ENCODE data around the gene TBC1D19.

The TBC1D19 gene

GRCh38 chr4:26713563-26714151 is 129.8 kb downstream of the TBC1D19 start:
- DNase-seq (ENCODE audit: low read depth) = no peak
- no peak for TF ChIP-seq MAX (IDR thresholded peaks at IDR 0.05; ENCODE audit: low read depth, low read length)
- no peak overlapping the region for H3K4me3 ChIP-seq (ENCODE audit: low read depth, low read length)

- DNase-seq (ENCODE audit: low read depth) = no peak
- TF ChIP-seq, protein P1, sequence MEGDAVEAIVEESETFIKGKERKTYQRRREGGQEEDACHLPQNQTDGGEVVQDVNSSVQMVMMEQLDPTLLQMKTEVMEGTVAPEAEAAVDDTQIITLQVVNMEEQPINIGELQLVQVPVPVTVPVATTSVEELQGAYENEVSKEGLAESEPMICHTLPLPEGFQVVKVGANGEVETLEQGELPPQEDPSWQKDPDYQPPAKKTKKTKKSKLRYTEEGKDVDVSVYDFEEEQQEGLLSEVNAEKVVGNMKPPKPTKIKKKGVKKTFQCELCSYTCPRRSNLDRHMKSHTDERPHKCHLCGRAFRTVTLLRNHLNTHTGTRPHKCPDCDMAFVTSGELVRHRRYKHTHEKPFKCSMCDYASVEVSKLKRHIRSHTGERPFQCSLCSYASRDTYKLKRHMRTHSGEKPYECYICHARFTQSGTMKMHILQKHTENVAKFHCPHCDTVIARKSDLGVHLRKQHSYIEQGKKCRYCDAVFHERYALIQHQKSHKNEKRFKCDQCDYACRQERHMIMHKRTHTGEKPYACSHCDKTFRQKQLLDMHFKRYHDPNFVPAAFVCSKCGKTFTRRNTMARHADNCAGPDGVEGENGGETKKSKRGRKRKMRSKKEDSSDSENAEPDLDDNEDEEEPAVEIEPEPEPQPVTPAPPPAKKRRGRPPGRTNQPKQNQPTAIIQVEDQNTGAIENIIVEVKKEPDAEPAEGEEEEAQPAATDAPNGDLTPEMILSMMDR (IDR thresholded peaks at IDR 0.05; ENCODE audit: low read depth, low read length) = no peak
- TF ChIP-seq MYC (IDR thresholded peaks at IDR 0.05; ENCODE audit: low read depth, low read length) = no peak
- no peak for TF ChIP-seq POLR2A (IDR thresholded peaks at IDR 0.05; ENCODE audit: extremely low read depth, insufficient read length)
- TF ChIP-seq MAX (IDR thresholded peaks at IDR 0.05; ENCODE audit: low read depth, low read length) = no peak
- no peak overlapping the region for H3K4me3 ChIP-seq (ENCODE audit: low read depth, low read length)
These were observed 131.9 kb downstream of the TBC1D19 start for GRCh38 chr4:26715636-26716242.

DNA sequence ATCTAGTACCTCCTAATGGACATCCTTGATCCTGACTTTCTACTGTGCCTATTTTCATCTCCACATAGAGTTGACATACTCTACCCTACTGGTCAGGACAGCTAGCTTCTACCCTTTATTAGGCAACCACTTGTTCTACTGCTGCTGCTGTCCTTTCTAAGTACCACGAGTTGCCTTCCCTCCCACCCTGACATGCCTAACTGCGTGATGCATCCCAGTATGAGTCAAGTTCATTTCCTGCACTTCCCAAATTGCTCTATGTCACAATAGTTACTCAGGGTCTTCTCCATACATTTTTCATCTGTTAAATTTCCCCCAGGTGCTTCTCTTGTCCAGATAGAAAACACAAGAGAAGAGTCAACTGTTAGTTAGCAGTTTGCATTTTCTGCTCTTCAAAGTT is 133.4 kb downstream of the TBC1D19 start:
- TF ChIP-seq MAX (IDR thresholded peaks at IDR 0.05; ENCODE audit: low read depth, low read length) = no peak
- TF ChIP-seq MYC (IDR thresholded peaks at IDR 0.05; ENCODE audit: low read depth, low read length) = no peak
- TF ChIP-seq, protein P1 (IDR thresholded peaks at IDR 0.05; ENCODE audit: low read depth, low read length) = no peak
- TF ChIP-seq POLR2A (IDR thresholded peaks at IDR 0.05; ENCODE audit: extremely low read depth, insufficient read length) = no peak
- DNase-seq (ENCODE audit: low read depth) = peak; percentile 19
- H3K4me3 ChIP-seq (ENCODE audit: low read depth, low read length) = no peak overlapping the region

DNA sequence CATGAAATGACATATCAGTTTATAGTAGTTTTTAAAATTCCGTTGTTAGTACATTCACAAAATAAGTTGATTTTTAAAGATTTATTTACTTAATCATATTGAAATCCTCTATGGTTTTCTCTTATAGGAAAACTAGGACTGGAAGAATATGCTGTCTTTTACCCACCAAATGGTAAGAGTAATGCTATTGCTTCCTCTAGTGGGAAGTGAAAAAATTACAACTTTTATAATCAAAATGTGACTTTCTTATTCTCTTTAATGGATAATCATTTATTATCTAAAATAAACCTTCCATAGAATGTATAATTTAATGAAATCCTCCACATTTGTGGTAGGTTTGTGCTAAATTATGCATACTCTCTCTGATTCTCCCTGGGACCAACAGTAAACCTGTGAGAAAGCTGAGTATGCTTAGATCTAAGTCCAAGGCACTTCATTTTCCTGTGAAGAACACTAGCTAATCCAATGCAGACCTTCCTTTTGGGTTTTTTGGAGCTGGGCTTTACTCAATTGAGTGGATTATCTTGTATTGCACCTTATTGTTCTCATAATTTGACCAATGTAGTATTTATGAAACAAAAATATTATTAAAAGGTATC is 136.2 kb downstream of the TBC1D19 start:
- no peak overlapping the region for H3K4me3 ChIP-seq (ENCODE audit: low read depth, low read length)
- TF ChIP-seq, protein P1 (IDR thresholded peaks at IDR 0.05; ENCODE audit: low read depth, low read length) = no peak
- TF ChIP-seq MYC (IDR thresholded peaks at IDR 0.05; ENCODE audit: low read depth, low read length) (no peak), POLR2A (IDR thresholded peaks at IDR 0.05; ENCODE audit: extremely low read depth, insufficient read length) (no peak), MAX (IDR thresholded peaks at IDR 0.05; ENCODE audit: low read depth, low read length) (no peak)
- peak; percentile 38 for DNase-seq (ENCODE audit: low read depth)

DNA sequence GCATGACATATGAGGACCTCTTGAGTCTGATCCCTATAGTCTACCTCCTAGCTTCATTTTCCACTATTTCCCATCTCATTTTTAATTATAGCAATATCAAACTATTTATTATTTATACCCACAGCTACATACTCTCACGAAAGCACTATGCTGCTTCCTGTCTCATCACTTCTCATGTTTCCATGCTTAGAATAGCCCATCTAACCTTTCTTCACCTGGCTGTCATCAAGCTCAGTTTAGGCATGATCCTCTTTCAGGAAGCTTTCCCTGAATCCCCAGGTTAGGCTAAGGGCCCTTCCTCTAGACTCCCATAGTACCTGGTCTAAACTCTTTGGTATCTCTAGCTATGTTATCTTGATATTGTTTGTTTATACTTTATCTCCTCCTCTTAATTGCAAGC is 137.8 kb downstream of the TBC1D19 start:
- no peak overlapping the region for H3K4me3 ChIP-seq (ENCODE audit: low read depth, low read length)
- DNase-seq (ENCODE audit: low read depth) = no peak
- TF ChIP-seq, protein P1 (IDR thresholded peaks at IDR 0.05; ENCODE audit: low read depth, low read length) = no peak
- TF ChIP-seq MYC (IDR thresholded peaks at IDR 0.05; ENCODE audit: low read depth, low read length) (no peak), POLR2A (IDR thresholded peaks at IDR 0.05; ENCODE audit: extremely low read depth, insufficient read length) (no peak), MAX (IDR thresholded peaks at IDR 0.05; ENCODE audit: low read depth, low read length) (no peak)

DNA sequence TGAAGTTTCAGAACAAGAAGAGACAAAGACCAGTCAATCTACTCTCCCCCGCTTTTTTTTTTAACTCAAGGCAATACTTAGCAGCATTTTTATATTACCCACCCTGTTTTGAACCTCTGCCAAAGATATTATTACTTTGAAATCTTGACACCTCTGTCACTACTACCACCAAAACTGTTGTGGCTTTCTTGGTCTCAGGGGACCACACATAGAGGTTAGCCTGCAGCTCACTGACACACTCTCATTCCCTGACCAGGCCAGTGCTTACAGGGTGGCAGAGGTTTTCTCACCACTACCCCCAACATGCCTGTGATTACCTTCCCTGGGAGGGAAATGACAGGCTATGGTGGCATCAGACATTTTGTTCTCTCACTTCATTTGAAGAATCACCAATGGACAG is 139.3 kb downstream of the TBC1D19 start:
- peak; percentile 40 for DNase-seq (ENCODE audit: low read depth)
- TF ChIP-seq POLR2A (IDR thresholded peaks at IDR 0.05; ENCODE audit: extremely low read depth, insufficient read length) = no peak
- no peak for TF ChIP-seq MYC (IDR thresholded peaks at IDR 0.05; ENCODE audit: low read depth, low read length)
- TF ChIP-seq, protein P1 (IDR thresholded peaks at IDR 0.05; ENCODE audit: low read depth, low read length) = no peak
- TF ChIP-seq MAX (IDR thresholded peaks at IDR 0.05; ENCODE audit: low read depth, low read length) = no peak
- H3K4me3 ChIP-seq (ENCODE audit: low read depth, low read length) = no peak overlapping the region
